Neural progenitor cell (in vitro differentiated cells): ENCODE data around the gene LARP1. TPM values are rescaled to one million over a fixed set of nuclear protein-coding genes. Genes with fewer than 3 reads are reported as not detected.

ENCODE experiments used
- DNase-seq: peaks from one replicate; pipeline ENCODE4 v3.0.0-alpha.2; 2016; ENCODE audit warnings: low spot score
- H2AFZ ChIP-seq: fragments of 200-600 bp; sonication (generic); replicated peaks from 2 replicates; pipeline ENCODE4 v1.6.1; 2016; ENCODE audit warnings: antibody characterized with exemption
- H3F3A ChIP-seq: fragments of 200-600 bp; sonication (generic); 2 replicates; pipeline ENCODE4 v1.6.1; 2016; ENCODE audit warnings: antibody characterized with exemption, low read depth
- H3K27ac ChIP-seq: fragments of 200-600 bp; sonication (generic); 2 replicates; pipeline ENCODE4 v1.5.1; 2016; ENCODE audit warnings: mild to moderate bottlenecking
- H3K27me3 ChIP-seq: fragments of 200-600 bp; sonication (generic); 2 replicates; pipeline ENCODE4 v1.6.1; 2016; ENCODE audit warnings: mild to moderate bottlenecking, moderate library complexity
- H3K36me3 ChIP-seq: fragments of 200-600 bp; sonication (generic); 2 replicates; pipeline ENCODE4 v1.5.1; 2016
- H3K4me1 ChIP-seq: fragments of 200-600 bp; sonication (generic); 2 replicates; pipeline ENCODE4 v1.6.1; 2016; ENCODE audit warnings: mixed run types
- H3K4me2 ChIP-seq: fragments of 200-600 bp; sonication (generic); 2 replicates; pipeline ENCODE4 v1.6.1; 2016
- H3K4me3 ChIP-seq: fragments of 200-600 bp; sonication (generic); 2 replicates; pipeline ENCODE4 v1.5.1; 2016
- H3K79me2 ChIP-seq: fragments of 200-600 bp; sonication (generic); 2 replicates; pipeline ENCODE4 v1.6.1; 2016; ENCODE audit warnings: low read depth
- H3K9ac ChIP-seq: fragments of 200-600 bp; sonication (generic); 2 replicates; pipeline ENCODE4 v1.6.1; 2016
- H3K9me3 ChIP-seq: fragments of 200-600 bp; sonication (generic); 2 replicates; pipeline ENCODE4 v1.5.1; 2016; ENCODE audit warnings: low read depth
- H4K20me1 ChIP-seq: fragments of 200-600 bp; sonication (generic); 2 replicates; pipeline ENCODE4 v1.6.1; 2016; ENCODE audit warnings: low read depth
- H3K27ac Mint-ChIP-seq: 3 replicates; pipeline ENCODE4 v1.8.0; 2021; ENCODE audit warnings: mixed read lengths
- H3K27me3 Mint-ChIP-seq: 2 replicates; pipeline ENCODE4 v1.8.0; 2022; ENCODE audit warnings: low read depth, mild to moderate bottlenecking, inconsistent platforms, moderate library complexity, mixed read lengths; ENCODE audit not compliant: insufficient read depth
- H3K36me3 Mint-ChIP-seq: 3 replicates; pipeline ENCODE4 v1.8.0; 2021; ENCODE audit warnings: mixed read lengths
- H3K4me1 Mint-ChIP-seq: 3 replicates; pipeline ENCODE4 v1.8.0; 2021; ENCODE audit warnings: mixed read lengths
- H3K4me3 Mint-ChIP-seq: 3 replicates; pipeline ENCODE4 v1.8.0; 2021; ENCODE audit warnings: mild to moderate bottlenecking, moderate library complexity, mixed read lengths
- H3K9me3 Mint-ChIP-seq: 3 replicates; pipeline ENCODE4 v1.8.0; 2020; ENCODE audit warnings: mixed read lengths
- CTCF ChIP-seq: fragments of 200-600 bp; sonication (generic); IDR thresholded peaks from 2 replicates; pipeline ENCODE4 v1.5.1; 2017; ENCODE audit warnings: antibody characterized with exemption, mild to moderate bottlenecking
- EZH2 ChIP-seq: fragments of 200-600 bp; sonication (generic); IDR thresholded peaks from 2 replicates; pipeline ENCODE4 v1.6.1; 2017; ENCODE audit warnings: antibody characterized with exemption, mild to moderate bottlenecking, moderate library complexity
- EZH2phosphoT487 ChIP-seq: fragments of 200-600 bp; sonication (generic); IDR thresholded peaks from 2 replicates; pipeline ENCODE4 v1.6.1; 2017; ENCODE audit warnings: antibody characterized with exemption
- total RNA-seq: library from RNA; depleted of rRNA; stranded (reverse); fragments of >200 nt; gene quantifications from 2 replicates; pipeline ENCODE4 v1.2.3, GENCODE V29; 2015; ENCODE audit warnings: low replicate concordance

Gene LARP1
- total RNA-seq, 1 donor from 2014 or later: 53.8 TPM

- Mint-ChIP-seq H3K27ac (peak overlapping the region; percentile 66), H3K4me3 (no peak overlapping the region), H3K27me3 (peaks cover 2% of the 10 kb centered on the region), H3K9me3 (no peaks in the 10 kb centered on the region), H3K4me1 (peaks cover 47% of the 10 kb centered on the region), H3K36me3 (peaks cover 15% of the 10 kb centered on the region)
- Histone ChIP-seq H3K79me2 (peaks cover 100% of the 10 kb centered on the region), H3K9ac (no peak overlapping the region), H3K4me2 (peak overlapping the region; percentile 42), H4K20me1 (peaks cover 98% of the 10 kb centered on the region), H3K4me1 (peaks cover 41% of the 10 kb centered on the region), H3K4me3 (no peak overlapping the region), H3K9me3 (no peaks in the 10 kb centered on the region), H3K36me3 (no peaks in the 10 kb centered on the region), H3K27me3 (no peaks in the 10 kb centered on the region), H3K27ac (no peak overlapping the region), H2AFZ (no peak overlapping the region), H3F3A (peaks cover 7% of the 10 kb centered on the region)
- DNase-seq: peak; percentile 33
- no peak for TF ChIP-seq CTCF
- TF ChIP-seq EZH2: no peak
- TF ChIP-seq EZH2phosphoT487: no peak
These were observed 27.8 kb downstream of the LARP1 start for GRCh38 chr5:154782812-154783592.

DNA sequence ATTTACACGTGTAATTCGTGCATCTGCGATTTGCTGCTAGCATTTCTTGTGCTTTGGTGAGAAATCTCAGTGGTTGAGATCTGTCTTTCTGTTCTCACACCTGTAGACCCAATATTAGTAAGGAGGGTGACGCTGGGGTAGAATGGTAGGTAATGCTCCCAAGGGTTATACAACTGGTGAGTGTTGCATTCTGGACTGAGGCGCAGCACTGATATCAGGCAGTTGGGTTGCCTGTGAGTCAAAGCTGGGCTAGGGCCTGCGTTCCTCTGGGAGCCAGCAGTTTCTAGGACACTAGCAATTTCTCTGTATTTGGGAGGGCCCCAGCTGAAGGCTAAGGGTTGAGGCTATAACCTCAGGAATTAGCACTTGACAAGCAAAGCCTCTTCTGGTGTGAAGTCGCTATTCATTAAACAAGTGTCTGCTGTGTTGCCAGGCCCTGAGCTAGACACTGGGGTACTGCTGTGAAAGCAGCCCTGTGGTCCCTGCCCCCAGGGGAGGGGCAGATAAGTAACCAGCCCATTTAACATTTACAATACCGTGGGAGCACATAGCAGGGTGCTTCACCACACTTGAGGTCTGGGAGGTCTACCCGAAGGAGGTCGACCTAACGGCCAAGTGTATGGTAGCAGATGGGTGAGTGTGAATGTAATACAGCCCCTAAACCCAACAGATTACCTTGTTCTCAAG lies 28.7 kb downstream of the LARP1 start:
- peaks cover 94% of the 10 kb centered on the region for H4K20me1 ChIP-seq
- peaks cover 2% of the 10 kb centered on the region for H3K27me3 Mint-ChIP-seq
- no peaks in the 10 kb centered on the region for H3K9me3 ChIP-seq
- H2AFZ ChIP-seq: no peak overlapping the region
- H3K4me2 ChIP-seq: peak overlapping the region; percentile 42
- H3K27ac ChIP-seq: no peak overlapping the region
- H3K27me3 ChIP-seq: no peaks in the 10 kb centered on the region
- H3K36me3 ChIP-seq: no peaks in the 10 kb centered on the region
- H3K4me1 Mint-ChIP-seq: peaks cover 47% of the 10 kb centered on the region
- peaks cover 7% of the 10 kb centered on the region for H3F3A ChIP-seq
- H3K4me3 Mint-ChIP-seq: no peak overlapping the region
- H3K9me3 Mint-ChIP-seq: no peaks in the 10 kb centered on the region
- no peak overlapping the region for H3K9ac ChIP-seq
- no peak overlapping the region for H3K4me3 ChIP-seq
- H3K36me3 Mint-ChIP-seq: peaks cover 14% of the 10 kb centered on the region
- peaks cover 41% of the 10 kb centered on the region for H3K4me1 ChIP-seq
- no peak overlapping the region for H3K27ac Mint-ChIP-seq
- H3K79me2 ChIP-seq: peaks cover 100% of the 10 kb centered on the region
- TF ChIP-seq EZH2phosphoT487 (no peak), CTCF (no peak), EZH2 (no peak)
- no peak for DNase-seq

GRCh38 chr5:154784856-154785255 lies 29.7 kb downstream of the LARP1 start:
- Mint-ChIP-seq H3K36me3 (peaks cover 10% of the 10 kb centered on the region), H3K4me3 (no peak overlapping the region), H3K27ac (peak overlapping the region; percentile 64), H3K9me3 (no peaks in the 10 kb centered on the region), H3K4me1 (peaks cover 47% of the 10 kb centered on the region), H3K27me3 (peaks cover 2% of the 10 kb centered on the region)
- DNase-seq: no peak
- Histone ChIP-seq H3F3A (peaks cover 7% of the 10 kb centered on the region), H3K27me3 (no peaks in the 10 kb centered on the region), H4K20me1 (peaks cover 93% of the 10 kb centered on the region), H3K9ac (no peak overlapping the region), H3K27ac (no peak overlapping the region), H3K4me3 (no peak overlapping the region), H3K79me2 (peaks cover 100% of the 10 kb centered on the region), H3K36me3 (no peaks in the 10 kb centered on the region), H3K9me3 (no peaks in the 10 kb centered on the region), H3K4me2 (peak overlapping the region; percentile 37), H2AFZ (no peak overlapping the region), H3K4me1 (peaks cover 41% of the 10 kb centered on the region)
- TF ChIP-seq EZH2phosphoT487 (no peak), EZH2 (no peak), CTCF (no peak)
